Activated CD8-positive, alpha-beta T cell treated with anti-CD3 and anti-CD28 coated beads for 36 hours (primary cell): Measurements from ENCODE around the gene BROX. TPM values are rescaled to one million over a fixed set of nuclear protein-coding genes. Genes with fewer than 3 reads are reported as not detected.

Experiments
- ATAC-seq: fragments of 200-7000 bp; cut with Tn5 transposase; one replicate; pipeline ENCODE4 v1.10.0; 2021; ENCODE audit warnings: mild to moderate bottlenecking, moderate library complexity
- CTCF ChIA-PET: fragments of 350-600 bp; sonication (Branson Sonifier 250); formaldehyde crosslinking; loops from one replicate; lab custom pipeline; 2021; ENCODE audit warnings: antibody characterized with exemption; lab: Charles Lee
- POLR2A ChIA-PET: fragments of 350-600 bp; sonication (Branson Sonifier 250); formaldehyde crosslinking; loops from one replicate; lab custom pipeline; 2021; ENCODE audit warnings: antibody characterized with exemption; lab: Charles Lee
- DNase-seq: peaks from one replicate; pipeline ENCODE4 v3.0.0-alpha.2; 2020
- H3K27ac Mint-ChIP-seq: one replicate; pipeline ENCODE4 v1.8.0; 2021; ENCODE audit warnings: mild to moderate bottlenecking, mixed read lengths
- H3K27me3 Mint-ChIP-seq: one replicate; pipeline ENCODE4 v1.8.0; 2021; ENCODE audit warnings: mixed read lengths
- H3K36me3 Mint-ChIP-seq: one replicate; pipeline ENCODE4 v1.8.0; 2021; ENCODE audit warnings: low read depth, mixed read lengths
- H3K4me1 Mint-ChIP-seq: one replicate; pipeline ENCODE4 v1.8.0; 2021; ENCODE audit warnings: low read depth, mixed read lengths
- H3K4me3 Mint-ChIP-seq: one replicate; pipeline ENCODE4 v1.8.0; 2021; ENCODE audit warnings: mild to moderate bottlenecking, moderate library complexity, mixed read lengths
- H3K9me3 Mint-ChIP-seq: one replicate; pipeline ENCODE4 v1.8.0; 2021; ENCODE audit warnings: mixed read lengths
- CTCF ChIP-seq: fragments of 200-600 bp; IDR thresholded peaks from one replicate; pipeline ENCODE4 v1.8.0; 2022; ENCODE audit warnings: antibody characterized with exemption, mild to moderate bottlenecking
- intact Hi-C: fragments of 100-400 bp; cut with micrococcal nuclease; formaldehyde crosslinking; loops from one replicate; pipeline ENCODE4 v1.10.0; 2022
- total RNA-seq, 2 experiments: library from RNA; stranded (reverse); gene quantifications; one replicate each; pipeline ENCODE4 v1.2.3, GENCODE V29; 2021

BROX gene
- total RNA-seq, 2 experiments from 2014 or later, result 25.7 to 32.8 TPM

- Mint-ChIP-seq H3K27ac (no peak overlapping the region), H3K4me3 (no peak overlapping the region), H3K9me3 (no peaks in the 10 kb centered on the region), H3K36me3 (no peaks in the 10 kb centered on the region), H3K4me1 (no peaks in the 10 kb centered on the region), H3K27me3 (no peaks in the 10 kb centered on the region)
- DNase-seq (no peak), ATAC-seq (no peak)
- ChIA-PET CTCF (interaction anchor here (1.2 kb wide), 1 partner anchor 373 kb away, joined by 3 read pairs; no protein-coding TSS in a partner anchor), POLR2A (no interaction called here)
- TF ChIP-seq CTCF, result no peak
- intact Hi-C loops, result no loop called here
Measured at GRCh38 chr1:222750651-222751050, 38.3 kb downstream of the BROX start.

- CTCF ChIA-PET, result interaction anchor here (1.0 to 1.5 kb wide), 3 partner anchors 12 to 373 kb away, joined by 3 to 4 read pairs (median 3); no protein-coding TSS in a partner anchor
- H3K36me3 Mint-ChIP-seq, result no peaks in the 10 kb centered on the region
- ATAC-seq, result no peak
- no peaks in the 10 kb centered on the region for H3K9me3 Mint-ChIP-seq
- no peaks in the 10 kb centered on the region for H3K27me3 Mint-ChIP-seq
- POLR2A ChIA-PET, result no interaction called here
- no peak for TF ChIP-seq CTCF
- intact Hi-C loops, result no loop called here
- no peak overlapping the region for H3K4me3 Mint-ChIP-seq
- no peak overlapping the region for H3K27ac Mint-ChIP-seq
- no peak for DNase-seq
- H3K4me1 Mint-ChIP-seq, result no peaks in the 10 kb centered on the region
Measured at GRCh38 chr1:222751255-222751654, 38.9 kb downstream of the BROX start.

DNA sequence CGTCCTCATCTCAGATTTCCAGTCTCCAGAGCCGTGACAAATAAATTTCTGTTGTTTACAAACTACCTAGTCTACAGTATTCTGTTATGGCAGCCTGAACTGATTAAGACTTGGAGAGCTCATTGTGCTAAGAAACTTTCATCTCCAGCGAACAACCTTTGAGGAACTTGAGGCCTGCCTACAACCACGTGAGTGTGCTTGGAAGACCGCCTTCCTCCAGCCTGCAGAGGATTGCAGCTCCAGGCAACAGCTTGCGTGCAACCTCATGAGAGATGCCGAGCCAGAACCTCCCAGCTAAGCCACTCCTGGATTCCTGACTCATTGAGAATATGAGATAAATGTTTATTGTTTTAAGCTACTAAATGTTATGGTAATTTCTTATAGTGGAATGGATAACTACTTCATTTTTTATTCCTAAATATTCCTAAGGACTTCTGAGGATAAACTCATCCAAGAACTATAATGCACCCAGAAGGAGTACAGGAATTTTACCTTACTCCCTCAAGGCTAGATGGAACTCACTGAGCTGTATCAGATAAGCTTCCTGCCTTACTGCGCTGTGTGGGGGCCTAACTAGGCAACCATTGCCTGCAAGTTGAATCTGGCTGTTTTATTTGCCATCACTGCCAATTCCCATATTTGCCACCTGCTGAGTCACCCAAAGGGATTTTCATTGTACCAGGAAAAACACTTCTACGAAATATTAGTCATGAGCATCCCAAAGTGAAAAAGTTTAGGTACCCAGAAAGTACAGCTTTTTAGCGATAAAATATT lies 42.2 kb downstream of the BROX start:
- DNase-seq (no peak), ATAC-seq (no peak)
- Mint-ChIP-seq H3K4me1 (no peaks in the 10 kb centered on the region), H3K27ac (no peak overlapping the region), H3K4me3 (no peak overlapping the region), H3K9me3 (no peaks in the 10 kb centered on the region), H3K36me3 (no peaks in the 10 kb centered on the region), H3K27me3 (no peaks in the 10 kb centered on the region)
- TF ChIP-seq CTCF, result no peak
- ChIA-PET CTCF (interaction anchor here (0.6 to 1.3 kb wide), 2 partner anchors 22 to 335 kb away, joined by 3 to 4 read pairs; no protein-coding TSS in a partner anchor), POLR2A (no interaction called here)
- intact Hi-C loops, result no loop called here

- H3K36me3 Mint-ChIP-seq, result no peaks in the 10 kb centered on the region
- ATAC-seq (no peak), DNase-seq (no peak)
- no peaks in the 10 kb centered on the region for H3K9me3 Mint-ChIP-seq
- no peak for TF ChIP-seq CTCF
- POLR2A ChIA-PET, result no interaction called here
- peaks cover 2% of the 10 kb centered on the region for H3K27me3 Mint-ChIP-seq
- H3K4me3 Mint-ChIP-seq, result no peak overlapping the region
- no peaks in the 10 kb centered on the region for H3K4me1 Mint-ChIP-seq
- CTCF ChIA-PET, result interaction anchor here (0.9 kb wide), 1 partner anchor 332 kb away, joined by 3 read pairs; no protein-coding TSS in a partner anchor
- H3K27ac Mint-ChIP-seq, result no peak overlapping the region
- intact Hi-C loops, result no loop called here
Measured at GRCh38 chr1:222757646-222758268, 45.4 kb downstream of the BROX start.
